Measurements from ENCODE around the gene GLYATL3. TPM values are rescaled to one million over a fixed set of nuclear protein-coding genes. Genes with fewer than 3 reads are reported as not detected.
"Not testable (repeated sequence)": the region's sequence is repeated elsewhere in the genome, so short reads cannot be mapped to it uniquely, and the experiment has no call there.

Gene GLYATL3
- total and polyA plus RNA-seq, 4 donors: not detected

GRCh38 chr6:49464691-49465090, 35.0 kb upstream of the GLYATL3 start:
- DNase-seq (no peak), ATAC-seq (ENCODE audit: low FRiP score) (no peak)
- no peaks in the 10 kb centered on the region for H3K9me3 ChIP-seq (ENCODE audit: control insufficient read depth, low read length)
- no peaks in the 10 kb centered on the region for H3K36me3 ChIP-seq (ENCODE audit: control insufficient read depth in 1 of 2, insufficient read depth in 2 of 2, low read length in 1 of 2)
- no peaks in the 10 kb centered on the region for H3K4me1 ChIP-seq (ENCODE audit: control insufficient read depth in 1 of 2, insufficient read depth in 2 of 2, low read length in 2 of 2)
- intact Hi-C loops (cut with DNase I): no loop called here
- H3K4me3 ChIP-seq (ENCODE audit: low read length in 2 of 2): no peak overlapping the region
- H3K27ac ChIP-seq (ENCODE audit: low read depth in 1 of 2, low read length in 2 of 2): no peak overlapping the region
- 92 to 93% methylated on average over 2 of the region's 2 CpGs for WGBS, 2 donors
- no peaks in the 10 kb centered on the region for H3K27me3 ChIP-seq (ENCODE audit: control insufficient read depth in 1 of 2, insufficient read depth in 2 of 2, low read length in 1 of 2)

GRCh38 chr6:49468042-49468441, 31.7 kb upstream of the GLYATL3 start:
- Histone ChIP-seq H3K4me1 (ENCODE audit: control insufficient read depth in 1 of 2, insufficient read depth in 2 of 2, low read length in 2 of 2) (no peaks in the 10 kb centered on the region), H3K27ac (ENCODE audit: low read depth in 1 of 2, low read length in 2 of 2) (no peak overlapping the region), H3K36me3 (ENCODE audit: control insufficient read depth in 1 of 2, insufficient read depth in 2 of 2, low read length in 1 of 2) (no peaks in the 10 kb centered on the region), H3K27me3 (ENCODE audit: control insufficient read depth in 1 of 2, insufficient read depth in 2 of 2, low read length in 1 of 2) (no peaks in the 10 kb centered on the region), H3K9me3 (ENCODE audit: control insufficient read depth, low read length) (no peaks in the 10 kb centered on the region), H3K4me3 (ENCODE audit: low read length in 2 of 2) (no peak overlapping the region)
- WGBS, 2 donors: 95 to 96% methylated on average over 9 of the region's 9 CpGs
- no peak for ATAC-seq (ENCODE audit: low FRiP score)
- intact Hi-C loops (cut with DNase I): no loop called here
- DNase-seq: no peak

- intact Hi-C loops (cut with DNase I); H3K27me3 ChIP-seq (ENCODE audit: control insufficient read depth in 1 of 2, insufficient read depth in 2 of 2, low read length in 1 of 2); H3K4me1 ChIP-seq (ENCODE audit: control insufficient read depth in 1 of 2, insufficient read depth in 2 of 2, low read length in 2 of 2); H3K27ac ChIP-seq (ENCODE audit: low read depth in 1 of 2, low read length in 2 of 2); H3K4me3 ChIP-seq (ENCODE audit: low read length in 2 of 2); H3K9me3 ChIP-seq (ENCODE audit: control insufficient read depth, low read length); DNase-seq; ATAC-seq (ENCODE audit: low FRiP score); H3K36me3 ChIP-seq (ENCODE audit: control insufficient read depth in 1 of 2, insufficient read depth in 2 of 2, low read length in 1 of 2): not testable (repeated sequence)
- 81 to 85% methylated on average over 2 of the region's 2 CpGs for WGBS, 2 donors
These were observed 23.2 kb upstream of the GLYATL3 start for GRCh38 chr6:49476564-49476963.

GRCh38 chr6:49479308-49479970, 20.3 kb upstream of the GLYATL3 start:
- Histone ChIP-seq H3K36me3 (ENCODE audit: control insufficient read depth in 1 of 2, insufficient read depth in 2 of 2, low read length in 1 of 2) (no peaks in the 10 kb centered on the region), H3K4me1 (ENCODE audit: control insufficient read depth in 1 of 2, insufficient read depth in 2 of 2, low read length in 2 of 2) (no peaks in the 10 kb centered on the region), H3K27me3 (ENCODE audit: control insufficient read depth in 1 of 2, insufficient read depth in 2 of 2, low read length in 1 of 2) (no peaks in the 10 kb centered on the region), H3K9me3 (ENCODE audit: control insufficient read depth, low read length) (no peaks in the 10 kb centered on the region), H3K27ac (ENCODE audit: low read depth in 1 of 2, low read length in 2 of 2) (no peak overlapping the region), H3K4me3 (ENCODE audit: low read length in 2 of 2) (no peak overlapping the region)
- no peak for ATAC-seq (ENCODE audit: low FRiP score)
- intact Hi-C loops (cut with DNase I): no loop called here
- DNase-seq: no peak
- WGBS, 2 donors: 76 to 85% methylated on average over 3 of the region's 3 CpGs

- H3K36me3 ChIP-seq (ENCODE audit: control insufficient read depth in 1 of 2, insufficient read depth in 2 of 2, low read length in 1 of 2); intact Hi-C loops (cut with DNase I); ATAC-seq (ENCODE audit: low FRiP score); H3K27ac ChIP-seq (ENCODE audit: low read depth in 1 of 2, low read length in 2 of 2); H3K4me1 ChIP-seq (ENCODE audit: control insufficient read depth in 1 of 2, insufficient read depth in 2 of 2, low read length in 2 of 2); H3K9me3 ChIP-seq (ENCODE audit: control insufficient read depth, low read length); H3K4me3 ChIP-seq (ENCODE audit: low read length in 2 of 2); H3K27me3 ChIP-seq (ENCODE audit: control insufficient read depth in 1 of 2, insufficient read depth in 2 of 2, low read length in 1 of 2): not testable (repeated sequence)
- whole genome bisulfite sequencing, 2 donors: 95 to 98% methylated on average over 14 to 22 of the region's 22 CpGs
- DNase-seq: peak in 1 of 2 donors; percentile 44
These were observed 17.9 kb upstream of the GLYATL3 start for GRCh38 chr6:49481846-49482245.

- intact Hi-C loops (cut with DNase I); ATAC-seq (ENCODE audit: low FRiP score); H3K27me3 ChIP-seq (ENCODE audit: control insufficient read depth in 1 of 2, insufficient read depth in 2 of 2, low read length in 1 of 2); H3K4me1 ChIP-seq (ENCODE audit: control insufficient read depth in 1 of 2, insufficient read depth in 2 of 2, low read length in 2 of 2); H3K36me3 ChIP-seq (ENCODE audit: control insufficient read depth in 1 of 2, insufficient read depth in 2 of 2, low read length in 1 of 2); H3K9me3 ChIP-seq (ENCODE audit: control insufficient read depth, low read length); H3K4me3 ChIP-seq (ENCODE audit: low read length in 2 of 2); H3K27ac ChIP-seq (ENCODE audit: low read depth in 1 of 2, low read length in 2 of 2): not testable (repeated sequence)
- peak in 1 of 2 donors; percentile 59 for DNase-seq
- 91 to 94% methylated on average over 14 of the region's 14 CpGs for WGBS, 2 donors
These were observed 16.3 kb upstream of the GLYATL3 start for GRCh38 chr6:49483380-49483779.

GRCh38 chr6:49490633-49491032, 9.1 kb upstream of the GLYATL3 start:
- no peak for ATAC-seq (ENCODE audit: low FRiP score)
- Histone ChIP-seq H3K36me3 (ENCODE audit: control insufficient read depth in 1 of 2, insufficient read depth in 2 of 2, low read length in 1 of 2) (peaks cover 0 to 2% of the 10 kb centered on the region in 2 donors), H3K4me1 (ENCODE audit: control insufficient read depth in 1 of 2, insufficient read depth in 2 of 2, low read length in 2 of 2) (no peaks in the 10 kb centered on the region), H3K27ac (ENCODE audit: low read depth in 1 of 2, low read length in 2 of 2) (no peak overlapping the region), H3K4me3 (ENCODE audit: low read length in 2 of 2) (no peak overlapping the region), H3K9me3 (ENCODE audit: control insufficient read depth, low read length) (no peaks in the 10 kb centered on the region), H3K27me3 (ENCODE audit: control insufficient read depth in 1 of 2, insufficient read depth in 2 of 2, low read length in 1 of 2) (no peaks in the 10 kb centered on the region)
- DNase-seq: no peak
- 98 to 99% methylated on average over 4 of the region's 4 CpGs for WGBS, 2 donors
- intact Hi-C loops (cut with DNase I): no loop called here

GRCh38 chr6:49497304-49497703, 2.4 kb upstream of the GLYATL3 start:
- H3K9me3 ChIP-seq (ENCODE audit: control insufficient read depth, low read length): no peaks in the 10 kb centered on the region
- DNase-seq (no peak), ATAC-seq (ENCODE audit: low FRiP score) (no peak)
- no peaks in the 10 kb centered on the region for H3K4me1 ChIP-seq (ENCODE audit: control insufficient read depth in 1 of 2, insufficient read depth in 2 of 2, low read length in 2 of 2)
- H3K36me3 ChIP-seq (ENCODE audit: control insufficient read depth in 1 of 2, insufficient read depth in 2 of 2, low read length in 1 of 2): no peaks in the 10 kb centered on the region
- H3K27ac ChIP-seq (ENCODE audit: low read depth in 1 of 2, low read length in 2 of 2): no peak overlapping the region
- 72 to 75% methylated on average over 3 of the region's 3 CpGs for WGBS, 2 donors
- intact Hi-C loops (cut with DNase I): no loop called here
- no peak overlapping the region for H3K4me3 ChIP-seq (ENCODE audit: low read length in 2 of 2)
- no peaks in the 10 kb centered on the region for H3K27me3 ChIP-seq (ENCODE audit: control insufficient read depth in 1 of 2, insufficient read depth in 2 of 2, low read length in 1 of 2)

- no peak overlapping the region for H3K4me3 ChIP-seq (ENCODE audit: low read length in 2 of 2)
- intact Hi-C loops (cut with DNase I): no loop called here
- no peaks in the 10 kb centered on the region for H3K36me3 ChIP-seq (ENCODE audit: control insufficient read depth in 1 of 2, insufficient read depth in 2 of 2, low read length in 1 of 2)
- no peak for DNase-seq
- H3K9me3 ChIP-seq (ENCODE audit: control insufficient read depth, low read length): no peaks in the 10 kb centered on the region
- H3K4me1 ChIP-seq (ENCODE audit: control insufficient read depth in 1 of 2, insufficient read depth in 2 of 2, low read length in 2 of 2): no peaks in the 10 kb centered on the region
- H3K27me3 ChIP-seq (ENCODE audit: control insufficient read depth in 1 of 2, insufficient read depth in 2 of 2, low read length in 1 of 2): no peaks in the 10 kb centered on the region
- 79 to 89% methylated on average over 1 of the region's 1 CpG for WGBS, 2 donors
- H3K27ac ChIP-seq (ENCODE audit: low read depth in 1 of 2, low read length in 2 of 2): no peak overlapping the region
- no peak for ATAC-seq (ENCODE audit: low FRiP score)
These were observed 597 bp upstream of the GLYATL3 start for GRCh38 chr6:49499126-49499525.
